ENCODE results near the gene SLC35A2.

DNA sequence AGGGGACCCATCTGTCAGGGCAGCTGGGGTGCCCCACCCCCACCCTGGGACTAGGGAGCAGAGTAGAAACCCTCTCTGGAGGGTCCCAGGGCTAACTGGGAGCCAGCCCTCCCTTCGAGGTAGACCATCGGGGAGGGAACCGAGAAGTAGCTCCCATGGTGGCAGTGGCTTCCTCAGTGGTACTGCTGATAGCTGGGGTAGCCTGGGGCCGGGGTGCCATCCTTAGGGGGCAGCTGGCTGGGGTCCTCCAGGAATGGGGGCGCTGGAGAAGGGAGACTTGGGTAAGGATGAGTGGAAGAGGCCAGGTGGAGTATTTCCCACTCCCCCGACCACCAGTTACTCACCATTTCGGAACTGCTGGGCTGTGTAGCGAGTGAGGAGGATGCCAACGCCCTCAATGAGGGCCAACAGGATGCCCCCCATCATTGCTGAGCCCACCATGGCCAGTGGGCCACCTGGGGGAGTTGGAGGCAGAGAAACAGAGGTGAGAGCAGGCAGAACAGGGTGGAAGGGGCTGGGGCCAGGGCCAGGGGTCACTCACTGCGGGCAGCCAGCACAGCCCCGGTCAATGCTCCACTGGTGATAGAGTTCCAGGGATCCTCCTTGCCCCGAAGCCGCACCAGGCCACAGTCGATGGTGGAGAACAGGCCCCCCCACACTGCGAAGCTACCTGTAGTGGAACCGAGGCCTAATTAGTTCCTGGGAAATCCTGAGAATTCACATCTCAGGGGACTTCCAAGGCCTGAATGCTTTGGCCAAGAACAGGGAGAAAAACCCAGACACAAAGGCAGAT is 17.7 kb downstream of the SLC35A2 start:
- TF ChIP-seq RCOR1 (IDR thresholded peaks at IDR 0.05; ENCODE audit: insufficient replicate concordance, low read length) (no peak), MAFK (IDR thresholded peaks at IDR 0.05; ENCODE audit: low read depth, low read length) (no peak), POLR2A (IDR thresholded peaks at IDR 0.05; ENCODE audit: low read depth, low read length) (no peak), CHD1 (IDR thresholded peaks at IDR 0.05; ENCODE audit: low read depth, low read length) (no peak), RFX5 (IDR thresholded peaks at IDR 0.05; ENCODE audit: low read depth, low read length) (no peak), FOS (IDR thresholded peaks at IDR 0.05; ENCODE audit: low read depth, low read length) (no peak), SMC3 (IDR thresholded peaks at IDR 0.05; ENCODE audit: low read depth, low read length) (no peak), RAD21 (IDR thresholded peaks at IDR 0.05; ENCODE audit: low read length) (no peak), NFE2L2 (IDR thresholded peaks at IDR 0.05; ENCODE audit: low read depth, low read length) (no peak)
- TF ChIP-seq, protein P1, sequence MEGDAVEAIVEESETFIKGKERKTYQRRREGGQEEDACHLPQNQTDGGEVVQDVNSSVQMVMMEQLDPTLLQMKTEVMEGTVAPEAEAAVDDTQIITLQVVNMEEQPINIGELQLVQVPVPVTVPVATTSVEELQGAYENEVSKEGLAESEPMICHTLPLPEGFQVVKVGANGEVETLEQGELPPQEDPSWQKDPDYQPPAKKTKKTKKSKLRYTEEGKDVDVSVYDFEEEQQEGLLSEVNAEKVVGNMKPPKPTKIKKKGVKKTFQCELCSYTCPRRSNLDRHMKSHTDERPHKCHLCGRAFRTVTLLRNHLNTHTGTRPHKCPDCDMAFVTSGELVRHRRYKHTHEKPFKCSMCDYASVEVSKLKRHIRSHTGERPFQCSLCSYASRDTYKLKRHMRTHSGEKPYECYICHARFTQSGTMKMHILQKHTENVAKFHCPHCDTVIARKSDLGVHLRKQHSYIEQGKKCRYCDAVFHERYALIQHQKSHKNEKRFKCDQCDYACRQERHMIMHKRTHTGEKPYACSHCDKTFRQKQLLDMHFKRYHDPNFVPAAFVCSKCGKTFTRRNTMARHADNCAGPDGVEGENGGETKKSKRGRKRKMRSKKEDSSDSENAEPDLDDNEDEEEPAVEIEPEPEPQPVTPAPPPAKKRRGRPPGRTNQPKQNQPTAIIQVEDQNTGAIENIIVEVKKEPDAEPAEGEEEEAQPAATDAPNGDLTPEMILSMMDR (conservative IDR thresholded peaks at IDR 0.05; ENCODE audit: low read depth, low read length): no peak

Measured in IMR-90 (cell line).